Smooth muscle cell of the umbilical artery (primary cell): ENCODE measurements around the gene POTEC. TPM values are rescaled to one million over a fixed set of nuclear protein-coding genes. Genes with fewer than 3 reads are reported as not detected.

Experiments used
- total RNA-seq: library from RNA; depleted of rRNA; stranded (reverse); fragments of >200 nt; gene quantifications from 2 replicates; pipeline ENCODE4 v1.2.3, GENCODE V29; 2014

Gene POTEC
- total RNA-seq: not detected in 2 replicates

GRCh38 chr18:14543446-14543964 is at the start of gene POTEC:
TSS of gene POTEC (minus strand) at chr18:14543600. CDS start at chr18:14543146, 454 bp downstream.

Other genes starting within 250 kb of the POTEC start
- 0.05 TPM in 1 of 2 replicates, not detected in the other for gene ANKRD30B, start 204.6 kb upstream of the POTEC start, total RNA-seq